ENCODE measurements around the gene ACOT11.

DNA sequence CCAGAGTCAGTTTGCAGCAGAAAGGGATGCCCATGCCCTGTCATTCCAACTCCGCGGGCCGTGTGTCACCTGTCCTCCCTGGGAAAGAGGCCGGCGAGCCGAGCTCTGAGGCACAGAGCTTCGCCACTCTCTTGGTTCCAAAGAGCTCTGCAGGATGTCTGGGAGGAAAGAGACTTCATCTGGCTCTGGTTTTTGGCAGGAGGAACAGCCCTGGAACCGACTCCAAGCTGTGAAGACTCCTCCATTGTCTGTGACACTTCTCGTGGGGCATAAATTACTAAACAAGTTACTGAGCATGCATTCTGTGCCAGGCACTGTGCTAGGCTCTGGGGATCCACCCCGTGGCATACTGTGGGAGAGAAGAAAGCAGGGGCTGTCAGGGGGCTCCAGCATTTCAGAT lies 79.2 kb downstream of the ACOT11 start:
- TF ChIP-seq POLR2A (IDR thresholded peaks at IDR 0.05) = no peak
- TF ChIP-seq, protein P1, sequence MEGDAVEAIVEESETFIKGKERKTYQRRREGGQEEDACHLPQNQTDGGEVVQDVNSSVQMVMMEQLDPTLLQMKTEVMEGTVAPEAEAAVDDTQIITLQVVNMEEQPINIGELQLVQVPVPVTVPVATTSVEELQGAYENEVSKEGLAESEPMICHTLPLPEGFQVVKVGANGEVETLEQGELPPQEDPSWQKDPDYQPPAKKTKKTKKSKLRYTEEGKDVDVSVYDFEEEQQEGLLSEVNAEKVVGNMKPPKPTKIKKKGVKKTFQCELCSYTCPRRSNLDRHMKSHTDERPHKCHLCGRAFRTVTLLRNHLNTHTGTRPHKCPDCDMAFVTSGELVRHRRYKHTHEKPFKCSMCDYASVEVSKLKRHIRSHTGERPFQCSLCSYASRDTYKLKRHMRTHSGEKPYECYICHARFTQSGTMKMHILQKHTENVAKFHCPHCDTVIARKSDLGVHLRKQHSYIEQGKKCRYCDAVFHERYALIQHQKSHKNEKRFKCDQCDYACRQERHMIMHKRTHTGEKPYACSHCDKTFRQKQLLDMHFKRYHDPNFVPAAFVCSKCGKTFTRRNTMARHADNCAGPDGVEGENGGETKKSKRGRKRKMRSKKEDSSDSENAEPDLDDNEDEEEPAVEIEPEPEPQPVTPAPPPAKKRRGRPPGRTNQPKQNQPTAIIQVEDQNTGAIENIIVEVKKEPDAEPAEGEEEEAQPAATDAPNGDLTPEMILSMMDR (IDR thresholded peaks at IDR 0.05) = no peak
- no peak for TF ChIP-seq EP300 (IDR thresholded peaks at IDR 0.05)

Data from sigmoid colon (tissue), 4 donors.